HT-29 (cell line): ENCODE measurements around the gene SMC1A. TPM values are rescaled to one million over a fixed set of nuclear protein-coding genes. Genes with fewer than 3 reads are reported as not detected.

Source experiments
- DNase-seq: peaks from one replicate; pipeline ENCODE4 v3.0.0-alpha.2; 2015; ENCODE audit warnings: low spot score
- small RNA-seq: library from RNA; depleted of rRNA; stranded (forward); fragments of <200 nt; gene quantifications from one replicate; pipeline ENCODE3, GENCODE V24; 2014
- total RNA-seq: library from RNA; depleted of rRNA; stranded (reverse); fragments of >200 nt; shearing (Covaris generic); gene quantifications from 2 replicates; pipeline ENCODE4 v1.2.3, GENCODE V29; 2014; rRNA removed

SMC1A gene
- total RNA-seq, 1 experiment from 2014 or later: 55.4 TPM

DNA sequence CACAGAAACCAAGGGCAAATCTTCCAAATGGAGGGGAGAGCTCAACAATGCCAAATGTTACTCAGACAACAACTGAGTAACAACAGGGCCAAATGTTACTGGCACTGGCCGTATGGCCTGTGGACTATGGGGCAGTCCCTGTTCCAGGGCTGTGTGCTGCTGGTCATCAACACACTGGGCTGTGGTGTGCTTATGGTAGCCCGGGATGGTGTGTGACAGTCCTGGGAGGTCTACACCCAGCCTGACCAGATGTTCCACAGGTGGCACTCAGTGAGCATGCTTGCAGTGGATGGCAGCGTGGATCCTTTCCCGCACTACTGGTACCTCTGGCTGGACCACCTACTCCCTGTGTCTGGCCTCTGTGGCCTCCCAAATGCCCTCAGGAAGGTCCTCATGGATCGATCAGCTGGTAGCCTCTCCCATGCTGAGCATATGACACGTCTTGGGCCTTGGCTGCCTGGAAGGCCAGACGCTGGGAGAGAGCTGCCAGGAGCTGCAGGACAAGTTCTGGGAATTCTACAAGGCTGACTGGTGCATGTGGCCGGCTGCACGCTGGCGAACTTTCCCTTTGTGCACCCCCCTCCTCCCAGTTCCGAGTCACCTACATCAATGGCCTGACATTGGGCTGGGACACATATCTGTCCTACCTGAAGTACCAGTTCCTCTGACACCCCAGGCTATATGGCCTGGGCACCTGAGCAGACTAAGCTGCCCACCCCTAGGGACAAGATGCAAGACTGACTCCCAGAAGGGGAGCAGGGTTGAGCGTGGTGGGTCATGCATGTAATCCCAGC, 81.4 kb downstream of the SMC1A start:
- no peak for DNase-seq

DNA sequence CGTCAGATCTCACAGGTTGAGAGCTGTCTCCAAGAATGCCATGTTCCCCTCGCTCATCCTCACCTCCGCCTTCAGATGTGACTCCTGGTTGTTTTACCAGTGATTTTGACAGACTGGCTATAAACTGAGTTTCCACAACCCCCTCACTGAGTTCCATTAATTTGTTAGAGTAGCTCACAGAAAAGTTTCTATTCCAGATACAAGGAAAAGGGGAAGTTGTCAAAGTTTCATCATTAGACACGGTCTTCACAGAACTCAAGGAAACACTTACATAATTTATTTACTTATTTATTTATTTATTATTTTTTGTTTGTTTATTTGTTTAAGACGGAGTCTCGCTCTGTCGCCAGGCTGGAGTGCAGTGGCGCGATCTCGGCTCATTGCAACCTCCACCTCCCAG, 85.4 kb downstream of the SMC1A start:
- no peak for DNase-seq

GRCh38 chrX:53333853-53334252, 88.6 kb downstream of the SMC1A start:
- no peak for DNase-seq

DNA sequence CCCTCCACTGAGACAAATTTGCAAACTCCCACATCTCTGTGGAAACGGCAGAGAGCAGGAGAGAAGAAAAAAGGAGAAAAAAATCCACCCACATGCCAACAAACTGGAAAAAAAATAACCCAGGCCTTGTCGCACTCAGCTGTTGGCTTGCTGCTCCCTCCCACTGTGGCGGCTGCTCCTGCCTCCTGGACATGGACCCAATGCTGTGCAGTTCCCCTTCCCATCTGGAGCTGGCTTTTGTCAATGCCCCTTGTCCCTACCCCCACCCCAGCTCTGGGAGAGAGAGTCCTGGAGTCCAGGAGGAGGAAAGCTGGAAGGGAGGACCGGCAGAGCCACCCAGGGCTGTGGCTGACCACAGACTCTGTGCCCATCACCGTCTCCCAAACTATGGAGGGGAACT, 90.2 kb downstream of the SMC1A start:
- DNase-seq: no peak

- DNase-seq: no peak
Measured at GRCh38 chrX:53330331-53330730, 92.1 kb downstream of the SMC1A start.

- no peak for DNase-seq
Measured at GRCh38 chrX:53324803-53325202, 97.7 kb downstream of the SMC1A start.

Small RNA genes lying within 50 kb of the gene (small RNA-seq; reads per million reads assigned to genes)
- gene AC245102.2: not detected
- gene MIR6857: not detected
- gene RF00019: not detected
- not detected for gene VTRNA3-1P

Other genes starting within 250 kb of the SMC1A start
- 126 and 128 TPM in 2 replicates for gene KDM5C, start 197.4 kb downstream of the SMC1A start, total RNA-seq
- gene IQSEC2, start 141.1 kb downstream of the SMC1A start, total RNA-seq: 11.7 and 13.5 TPM in 2 replicates
- gene RIBC1, start 219 bp upstream of the SMC1A start, total RNA-seq: 2.6 and 3.4 TPM in 2 replicates
- gene HSD17B10, start 11.7 kb upstream of the SMC1A start, total RNA-seq: 182 and 190 TPM in 2 replicates